Stimulated activated CD8-positive, alpha-beta memory T cell treated with anti-CD3 and anti-CD28 coated beads, Interleukin-7, amount 100 ng/mL, for 48 hours (primary cell): Measurements from ENCODE around the gene DIAPH3.

ENCODE experiments used
- DNase-seq, 2 donors: peaks; one replicate each; pipeline ENCODE4 v3.0.0-alpha.2; 2020; ENCODE audit warnings: low read depth in 1 of 2; ENCODE audit errors: extremely low read depth in 1 of 2

Gene DIAPH3

GRCh38 chr13:59679254-59679653 lies 484.5 kb downstream of the DIAPH3 start:
- no peak for DNase-seq

GRCh38 chr13:59677966-59678814 lies 485.5 kb downstream of the DIAPH3 start:
- no peak for DNase-seq

GRCh38 chr13:59677430-59677829 lies 486.3 kb downstream of the DIAPH3 start:
- DNase-seq: no peak

GRCh38 chr13:59674616-59675015 lies 489.1 kb downstream of the DIAPH3 start:
- no peak for DNase-seq

GRCh38 chr13:59673286-59673685 lies 490.4 kb downstream of the DIAPH3 start:
- no peak for DNase-seq

- no peak for DNase-seq
Observed at GRCh38 chr13:59672445-59672844, 491.3 kb downstream of the DIAPH3 start.

GRCh38 chr13:59671881-59672280 lies 491.8 kb downstream of the DIAPH3 start:
- no peak for DNase-seq

- DNase-seq: no peak
Observed at GRCh38 chr13:59666504-59666903, 497.2 kb downstream of the DIAPH3 start.

- DNase-seq: no peak
Observed at GRCh38 chr13:59665732-59666131, 498.0 kb downstream of the DIAPH3 start.

- no peak for DNase-seq
Observed at GRCh38 chr13:59665184-59665583, 498.5 kb downstream of the DIAPH3 start.

GRCh38 chr13:59664586-59664985 lies 499.1 kb downstream of the DIAPH3 start:
- DNase-seq: no peak

- DNase-seq: no peak
Observed at GRCh38 chr13:59663707-59664106, 500.0 kb downstream of the DIAPH3 start.

GRCh38 chr13:59660582-59660981 lies 503.1 kb downstream of the DIAPH3 start:
- no peak for DNase-seq

GRCh38 chr13:59659981-59660380 lies 503.7 kb downstream of the DIAPH3 start:
- no peak for DNase-seq

- no peak for DNase-seq
Observed at GRCh38 chr13:59658738-59659330, 504.9 kb downstream of the DIAPH3 start.

GRCh38 chr13:59658027-59658737 lies 505.5 kb downstream of the DIAPH3 start:
- DNase-seq: no peak

- DNase-seq: no peak
Observed at GRCh38 chr13:59653916-59654315, 509.8 kb downstream of the DIAPH3 start.

GRCh38 chr13:59651479-59651878 lies 512.2 kb downstream of the DIAPH3 start:
- no peak for DNase-seq

- no peak for DNase-seq
Observed at GRCh38 chr13:59643906-59644626, 519.7 kb downstream of the DIAPH3 start.

GRCh38 chr13:59643364-59643841 lies 520.3 kb downstream of the DIAPH3 start:
- no peak for DNase-seq

GRCh38 chr13:59641817-59642216 lies 521.9 kb downstream of the DIAPH3 start:
- no peak for DNase-seq
